ENCODE data around the gene TMEM82. TPM values are rescaled to one million over a fixed set of nuclear protein-coding genes. Genes with fewer than 3 reads are reported as not detected.
A peak's percentile ranks its signal among the peaks of the same experiment; 100 is the strongest.

TMEM82 gene
- polyA plus RNA-seq, 1 of the 3 experiments (the other 2 are of a cell fraction) = not detected

- 97% methylated on average over 4 of the region's 5 CpGs for WGBS (ENCODE audit: low lambda C conversion rate)
These were observed 6.0 kb downstream of the TMEM82 start for GRCh38 chr1:15748264-15748663.

GRCh38 chr1:15748690-15749398 lies 6.5 kb downstream of the TMEM82 start:
- Histone ChIP-seq H2AFZ (ENCODE audit: low read depth) (peak overlapping the region; percentile 93), H3K9me2 (no peaks in the 10 kb centered on the region), H3K9me3 (no peaks in the 10 kb centered on the region), H3K4me2 (peak overlapping the region; percentile 59), H3K27me3 (ENCODE audit: insufficient read depth) (no peaks in the 10 kb centered on the region), H4K20me1 (ENCODE audit: insufficient read depth) (no peaks in the 10 kb centered on the region), H3K4me3 (ENCODE audit: low read depth in 2 of 2, low read length in 1 of 2) (no peak overlapping the region), H3K9ac (peak overlapping the region; percentile 42; the same call in 1 of the 2 replicates), H3K4me1 (ENCODE audit: control insufficient read depth in 1 of 2, insufficient read depth in 2 of 2, low read depth in 1 of 2, low read length in 1 of 2) (peaks cover 10 to 24% of the 10 kb centered on the region in 2 experiments; a peak in 3 of 4 replicates), H3K27ac (ENCODE audit: low read depth in 2 of 2, low read length in 1 of 2) (peak overlapping the region; percentile 43 to 45; a peak in 3 of 4 replicates), H3K79me2 (ENCODE audit: insufficient read depth) (no peaks in the 10 kb centered on the region), H3K36me3 (replicated peaks in 1 of 2; ENCODE audit: control insufficient read depth in 1 of 2, insufficient read depth in 2 of 2, low read length in 1 of 2) (no peaks in the 10 kb centered on the region), H3F3A (replicated peaks; ENCODE audit: insufficient read depth) (peaks cover 5% of the 10 kb centered on the region)
- TF ChIP-seq FOSL2 (IDR thresholded peaks at IDR 0.05; ENCODE audit: borderline replicate concordance, low read depth) (no peak), GABPA (IDR thresholded peaks at IDR 0.05; ENCODE audit: low read depth) (no peak), SIN3A (IDR thresholded peaks at IDR 0.05; ENCODE audit: borderline replicate concordance, low read depth, low read length) (no peak), EP300 (IDR thresholded peaks at IDR 0.05; ENCODE audit: borderline replicate concordance in 1 of 2, low read depth in 1 of 2, low read length in 1 of 2) (no peak), POLR2AphosphoS5 (IDR thresholded peaks at IDR 0.05; ENCODE audit: low read depth, low read length) (no peak), JUND (IDR thresholded peaks at IDR 0.05) (no peak), MEF2A (IDR thresholded peaks at IDR 0.05; ENCODE audit: borderline replicate concordance, low read depth) (no peak), TAF1 (IDR thresholded peaks at IDR 0.05; ENCODE audit: borderline replicate concordance, low read depth, low read length) (no peak)
- TF ChIP-seq, protein P1, sequence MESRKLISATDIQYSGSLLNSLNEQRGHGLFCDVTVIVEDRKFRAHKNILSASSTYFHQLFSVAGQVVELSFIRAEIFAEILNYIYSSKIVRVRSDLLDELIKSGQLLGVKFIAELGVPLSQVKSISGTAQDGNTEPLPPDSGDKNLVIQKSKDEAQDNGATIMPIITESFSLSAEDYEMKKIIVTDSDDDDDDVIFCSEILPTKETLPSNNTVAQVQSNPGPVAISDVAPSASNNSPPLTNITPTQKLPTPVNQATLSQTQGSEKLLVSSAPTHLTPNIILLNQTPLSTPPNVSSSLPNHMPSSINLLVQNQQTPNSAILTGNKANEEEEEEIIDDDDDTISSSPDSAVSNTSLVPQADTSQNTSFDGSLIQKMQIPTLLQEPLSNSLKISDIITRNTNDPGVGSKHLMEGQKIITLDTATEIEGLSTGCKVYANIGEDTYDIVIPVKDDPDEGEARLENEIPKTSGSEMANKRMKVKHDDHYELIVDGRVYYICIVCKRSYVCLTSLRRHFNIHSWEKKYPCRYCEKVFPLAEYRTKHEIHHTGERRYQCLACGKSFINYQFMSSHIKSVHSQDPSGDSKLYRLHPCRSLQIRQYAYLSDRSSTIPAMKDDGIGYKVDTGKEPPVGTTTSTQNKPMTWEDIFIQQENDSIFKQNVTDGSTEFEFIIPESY (IDR thresholded peaks at IDR 0.05; ENCODE audit: borderline replicate concordance, low read depth) = no peak
- no peak for DNase-seq
- ChIA-PET CTCF (interaction anchor here (1.0 to 1.5 kb wide), 3 partner anchors 9 to 43 kb away, joined by 3 read pairs; no protein-coding TSS in a partner anchor), POLR2A (no interaction called here)
- 95% methylated on average over 8 of the region's 10 CpGs for WGBS (ENCODE audit: low lambda C conversion rate)

More at GRCh38 chr1:15748264-15748663, 6.0 kb downstream of the TMEM82 start:
- Histone ChIP-seq H2AFZ (ENCODE audit: low read depth) (no peak overlapping the region), H3K36me3 (replicated peaks in 1 of 2; ENCODE audit: control insufficient read depth in 1 of 2, insufficient read depth in 2 of 2, low read length in 1 of 2) (no peaks in the 10 kb centered on the region), H3K4me3 (ENCODE audit: low read depth in 2 of 2, low read length in 1 of 2) (no peak overlapping the region), H3K9me3 (no peaks in the 10 kb centered on the region), H3K4me1 (ENCODE audit: control insufficient read depth in 1 of 2, insufficient read depth in 2 of 2, low read depth in 1 of 2, low read length in 1 of 2) (peaks cover 10 to 24% of the 10 kb centered on the region in 2 experiments; a peak in 3 of 4 replicates), H3K9me2 (no peaks in the 10 kb centered on the region), H3K79me2 (ENCODE audit: insufficient read depth) (no peaks in the 10 kb centered on the region), H3F3A (replicated peaks; ENCODE audit: insufficient read depth) (peaks cover 5% of the 10 kb centered on the region), H3K9ac (no peak overlapping the region), H3K4me2 (no peak overlapping the region), H3K27ac (ENCODE audit: low read depth in 2 of 2, low read length in 1 of 2) (no peak overlapping the region), H3K27me3 (ENCODE audit: insufficient read depth) (no peaks in the 10 kb centered on the region), H4K20me1 (ENCODE audit: insufficient read depth) (no peaks in the 10 kb centered on the region)
- no peak for DNase-seq
- ChIA-PET POLR2A (interaction anchor here (1.4 kb wide), 1 partner anchor 11 kb away, joined by 5 read pairs; no protein-coding TSS in a partner anchor), CTCF (interaction anchor here (1.5 kb wide), 1 partner anchor 10 kb away, joined by 3 read pairs; no protein-coding TSS in a partner anchor)
- TF ChIP-seq YY1 (IDR thresholded peaks at IDR 0.05; ENCODE audit: low read depth) (no peak), FOXJ3 (CRISPR knock-in tag; IDR thresholded peaks at IDR 0.05) (no peak), RCOR1 (IDR thresholded peaks at IDR 0.05; ENCODE audit: low read length) (no peak), GATA2 (CRISPR knock-in tag; IDR thresholded peaks at IDR 0.05) (no peak), CHD2 (IDR thresholded peaks at IDR 0.05; ENCODE audit: low read length, partially characterized antibody) (no peak), FOSL2 (IDR thresholded peaks at IDR 0.05; ENCODE audit: borderline replicate concordance, low read depth) (no peak), MXI1 (IDR thresholded peaks at IDR 0.05; ENCODE audit: low read depth, low read length) (no peak), JUND (IDR thresholded peaks at IDR 0.05) (no peak)
- TF ChIP-seq, protein P2, sequence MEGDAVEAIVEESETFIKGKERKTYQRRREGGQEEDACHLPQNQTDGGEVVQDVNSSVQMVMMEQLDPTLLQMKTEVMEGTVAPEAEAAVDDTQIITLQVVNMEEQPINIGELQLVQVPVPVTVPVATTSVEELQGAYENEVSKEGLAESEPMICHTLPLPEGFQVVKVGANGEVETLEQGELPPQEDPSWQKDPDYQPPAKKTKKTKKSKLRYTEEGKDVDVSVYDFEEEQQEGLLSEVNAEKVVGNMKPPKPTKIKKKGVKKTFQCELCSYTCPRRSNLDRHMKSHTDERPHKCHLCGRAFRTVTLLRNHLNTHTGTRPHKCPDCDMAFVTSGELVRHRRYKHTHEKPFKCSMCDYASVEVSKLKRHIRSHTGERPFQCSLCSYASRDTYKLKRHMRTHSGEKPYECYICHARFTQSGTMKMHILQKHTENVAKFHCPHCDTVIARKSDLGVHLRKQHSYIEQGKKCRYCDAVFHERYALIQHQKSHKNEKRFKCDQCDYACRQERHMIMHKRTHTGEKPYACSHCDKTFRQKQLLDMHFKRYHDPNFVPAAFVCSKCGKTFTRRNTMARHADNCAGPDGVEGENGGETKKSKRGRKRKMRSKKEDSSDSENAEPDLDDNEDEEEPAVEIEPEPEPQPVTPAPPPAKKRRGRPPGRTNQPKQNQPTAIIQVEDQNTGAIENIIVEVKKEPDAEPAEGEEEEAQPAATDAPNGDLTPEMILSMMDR (IDR thresholded peaks at IDR 0.05) = no peak

Measured in SK-N-SH (cell line).